GM12878 (cell line): ENCODE results near the gene SECISBP2. TPM values are rescaled to one million over a fixed set of nuclear protein-coding genes. Genes with fewer than 3 reads are reported as not detected.

Experiments used
- ATAC-seq: fragments of 200-7000 bp; cut with Tn5 transposase; 3 replicates; pipeline ENCODE4 v1.9.1; 2020; ENCODE audit warnings: mild to moderate bottlenecking, moderate library complexity
- BruUV-seq: library from RNA; stranded (reverse); fragments of 400-500 nt; replicated peaks from 2 replicates; lab custom pipeline; 2021; lab: Mats Ljungman, UMichigan
- CTCF ChIA-PET: fragments of 300-600 bp; sonication (Branson Sonifier 250); formaldehyde crosslinking; extraction: SDS; loops from one replicate; lab custom pipeline; 2021; ENCODE audit warnings: inconsistent platforms; lab: Yijun Ruan, JAX
- POLR2A ChIA-PET: fragments of 350-600 bp; formaldehyde crosslinking; extraction: SDS; loops from one replicate; lab custom pipeline; 2021; ENCODE audit warnings: inconsistent platforms; lab: Charles Lee
- RAD21 ChIA-PET: fragments of 300-600 bp; sonication (Branson Sonifier 250); formaldehyde crosslinking; loops from one replicate; lab custom pipeline; 2023; ENCODE audit warnings: antibody characterized with exemption; ENCODE audit not compliant: unreplicated experiment; lab: Charles Lee
- SMC1A ChIA-PET: fragments of 300-600 bp; sonication (Branson Sonifier 250); formaldehyde crosslinking; loops from one replicate; lab custom pipeline; 2023; ENCODE audit not compliant: unreplicated experiment, uncharacterized antibody; lab: Charles Lee
- DNase-seq: peaks from one replicate; pipeline ENCODE4 v3.0.0-alpha.2; 2011; ENCODE audit warnings: low read depth, low spot score
- FAIRE-seq: peaks from 3 replicates; lab custom pipeline; 2011; peaks lifted over from hg19 to GRCh38; lab: Jason Lieb, UNC
- H2AFZ ChIP-seq: 2 replicates; pipeline ENCODE4 v1.6.0; 2011; ENCODE audit warnings: low read depth, low read length, control low read depth; ENCODE audit not compliant: control insufficient read depth
- H3K27ac ChIP-seq: 2 replicates; pipeline ENCODE4 v1.5.1; 2011; ENCODE audit warnings: control low read depth; ENCODE audit not compliant: control insufficient read depth, insufficient read depth
- H3K27me3 ChIP-seq, 2 experiments: replicated peaks in 1 of 2; 2 replicates each; pipeline versions ENCODE4 v1.6.0 to v1.6.1; 2011; ENCODE audit warnings: low read length in 1 of 2; ENCODE audit not compliant: control insufficient read depth in 2 of 2, insufficient read depth in 2 of 2
- H3K36me3 ChIP-seq, 2 experiments: 2 replicates each; pipeline ENCODE4 v1.5.1; 2011; ENCODE audit warnings: low read length in 1 of 2; ENCODE audit not compliant: control insufficient read depth in 2 of 2, insufficient read depth in 2 of 2
- H3K4me1 ChIP-seq: 2 replicates; pipeline ENCODE4 v1.6.1; 2011; ENCODE audit warnings: mild to moderate bottlenecking, low read length, moderate library complexity, mixed read lengths; ENCODE audit not compliant: control insufficient read depth, insufficient read depth
- H3K4me2 ChIP-seq: 2 replicates; pipeline ENCODE4 v1.6.0; 2011; ENCODE audit warnings: control low read depth; ENCODE audit not compliant: control insufficient read depth, insufficient read depth
- H3K4me3 ChIP-seq: fragments of 200-600 bp; sonication (generic); 2 replicates; pipeline ENCODE4 v1.5.1; 2016
- H3K79me2 ChIP-seq: 2 replicates; pipeline ENCODE4 v1.6.0; 2011; ENCODE audit warnings: low read length; ENCODE audit not compliant: control insufficient read depth, insufficient read depth
- H3K9ac ChIP-seq: 2 replicates; pipeline ENCODE4 v1.8.0; 2011; ENCODE audit warnings: low read length, control low read depth, mixed read lengths; ENCODE audit not compliant: control insufficient read depth, insufficient read depth
- H3K9me3 ChIP-seq: replicated peaks from 3 replicates; pipeline ENCODE4 v1.5.1; 2011; ENCODE audit warnings: mild to moderate bottlenecking, low read length; ENCODE audit not compliant: control insufficient read depth, insufficient read depth
- H4K20me1 ChIP-seq: 2 replicates; pipeline ENCODE4 v1.6.0; 2011; ENCODE audit not compliant: control insufficient read depth, insufficient read depth
- DPF2 ChIP-seq: fragments of 450-650 bp; IDR thresholded peaks from 2 replicates; pipeline ENCODE4 v1.6.1; 2017; ENCODE audit warnings: mild to moderate bottlenecking
- EED ChIP-seq: sonication (generic); IDR thresholded peaks from 2 replicates; pipeline ENCODE4 v1.6.1; 2016; ENCODE audit warnings: antibody characterized with exemption, low read depth
- MYB ChIP-seq: fragments of 150-350 bp; IDR thresholded peaks from 2 replicates; pipeline ENCODE4 v1.6.1; 2014; ENCODE audit warnings: mild to moderate bottlenecking, low read depth, low read length, borderline replicate concordance
- PKNOX1 ChIP-seq: fragments of 450-650 bp; IDR thresholded peaks from 2 replicates; pipeline ENCODE4 v1.6.1; 2016; ENCODE audit warnings: mild to moderate bottlenecking
- POLR2A ChIP-seq: IDR thresholded peaks from 2 replicates; pipeline ENCODE4 v1.6.1; 2011; ENCODE audit warnings: low read depth, mild to moderate bottlenecking, low read length
- REST ChIP-seq: IDR thresholded peaks from 2 replicates; pipeline ENCODE4 v1.6.1; 2012; ENCODE audit warnings: mild to moderate bottlenecking, low read depth, low read length
- SMAD5 ChIP-seq: IDR thresholded peaks from 2 replicates; pipeline ENCODE4 v1.6.1; 2016; ENCODE audit warnings: antibody characterized with exemption, low read depth
- WRNIP1 ChIP-seq: IDR thresholded peaks from 2 replicates; pipeline ENCODE4 v1.6.1; 2011; ENCODE audit warnings: low read depth, low read length, improper control_type of control experiment, borderline replicate concordance
- WGBS: methylation state at CpG from one replicate; pipeline ENCODE4 v1.1.6; 2016; ENCODE audit warnings: low lambda C conversion rate; ENCODE audit not compliant: insufficient replicate concordance, insufficient coverage; ENCODE audit errors: missing lambda C conversion rate; 5-methylcytosine and 5-hydroxymethylcytosine counted together
- in situ Hi-C: fragments of 300-500 bp; cut with MboI; formaldehyde crosslinking; loops from 9 replicates; pipeline ENCODE4 v1.14.3; 2018; ENCODE audit warnings: mixed read lengths
- intact Hi-C: fragments of 100-400 bp; cut with micrococcal nuclease; formaldehyde crosslinking; loops from one replicate; pipeline ENCODE4 v1.14.2; 2022; ENCODE audit not compliant: unreplicated experiment
- polyA plus RNA-seq, 11 experiments: library from polyadenylated mRNA; depleted of rRNA in 4 of 11; unstranded in 6 of 11; stranded (reverse) in 5 of 11; fragments of >200 nt; fragmentation: Nextera tagmentation in 4 of 11; fragmentation: Illumina TruSeq in 1 of 11; extraction: Ambion mirVana in 4 of 11; extraction: Trizol in 1 of 11; gene quantifications; 1 replicate in 1 of 11; 2 replicates in 10 of 11; pipeline versions ENCODE4 v1.2.1 to v1.2.3, GENCODE V29; 2011 to 2016; ENCODE audit warnings: inconsistent platforms in 2 of 11, missing spikeins in 2 of 11, low read depth in 1 of 11
- total RNA-seq, 4 experiments: library from RNA; depleted of rRNA in 3 of 4; stranded (reverse); fragments of >200 nt in 3 of 4; fragmentation: Illumina TruSeq in 1 of 4; extraction: Trizol in 1 of 4; gene quantifications; 2 replicates each; pipeline versions ENCODE4 v1.2.1 to v1.2.3, GENCODE V29; 2013 to 2021
- TF ChIP-seq, protein P1 (sequence below): fragments of 450-650 bp; conservative IDR thresholded peaks from 2 replicates; pipeline ENCODE4 v1.6.1; 2017; ENCODE audit warnings: mild to moderate bottlenecking, moderate library complexity

SECISBP2 gene
- total and polyA plus RNA-seq, 10 of the 15 experiments (the other 5 are each of a cell fraction or from before 2014, with no cell fraction given): 4.6 to 50.5 (median 31.9) TPM

- ChIA-PET CTCF (interaction anchor here (1.9 kb wide), 2 partner anchors 26 to 235 kb away, joined by 6 to 7 read pairs; no protein-coding TSS in a partner anchor), SMC1A (interaction anchor here (0.9 to 1.8 kb wide), 3 partner anchors 9 to 34 kb away, joined by 3 to 8 read pairs (median 4); no protein-coding TSS in a partner anchor), POLR2A (interaction anchor here (1.6 to 1.9 kb wide), 2 partner anchors 11 to 111 kb away, joined by 3 to 6 read pairs; no protein-coding TSS in a partner anchor), RAD21 (interaction anchor here (0.8 to 1.6 kb wide), 3 partner anchors 47 to 236 kb away, joined by 3 read pairs; no protein-coding TSS in a partner anchor)
- intact Hi-C loops (loop anchor here (10.0 kb wide), 1 partner anchor 181 kb away; the partner anchor contains the start of gene SEMA4D), in situ Hi-C loops (loop anchor here (25.0 kb wide), 1 partner anchor 1752 kb away; no protein-coding TSS in a partner anchor)
- Histone ChIP-seq H3K4me1 (peaks cover 8% of the 10 kb centered on the region), H3K27me3 (no peaks in the 10 kb centered on the region), H4K20me1 (peaks cover 4% of the 10 kb centered on the region; the same call in 1 of the 2 replicates), H2AFZ (no peak overlapping the region), H3K79me2 (peaks cover 86% of the 10 kb centered on the region), H3K9ac (peak overlapping the region; percentile 98), H3K9me3 (no peaks in the 10 kb centered on the region), H3K36me3 (peaks cover 2 to 9% of the 10 kb centered on the region in 2 experiments; a peak in 3 of 4 replicates), H3K4me3 (peak overlapping the region; percentile 75), H3K4me2 (peak overlapping the region; percentile 89), H3K27ac (peak overlapping the region; percentile 91; the same call in 1 of the 2 replicates)
- no peak for DNase-seq
- TF ChIP-seq POLR2A: no peak
- no peak for TF ChIP-seq PKNOX1
- TF ChIP-seq, protein P1, sequence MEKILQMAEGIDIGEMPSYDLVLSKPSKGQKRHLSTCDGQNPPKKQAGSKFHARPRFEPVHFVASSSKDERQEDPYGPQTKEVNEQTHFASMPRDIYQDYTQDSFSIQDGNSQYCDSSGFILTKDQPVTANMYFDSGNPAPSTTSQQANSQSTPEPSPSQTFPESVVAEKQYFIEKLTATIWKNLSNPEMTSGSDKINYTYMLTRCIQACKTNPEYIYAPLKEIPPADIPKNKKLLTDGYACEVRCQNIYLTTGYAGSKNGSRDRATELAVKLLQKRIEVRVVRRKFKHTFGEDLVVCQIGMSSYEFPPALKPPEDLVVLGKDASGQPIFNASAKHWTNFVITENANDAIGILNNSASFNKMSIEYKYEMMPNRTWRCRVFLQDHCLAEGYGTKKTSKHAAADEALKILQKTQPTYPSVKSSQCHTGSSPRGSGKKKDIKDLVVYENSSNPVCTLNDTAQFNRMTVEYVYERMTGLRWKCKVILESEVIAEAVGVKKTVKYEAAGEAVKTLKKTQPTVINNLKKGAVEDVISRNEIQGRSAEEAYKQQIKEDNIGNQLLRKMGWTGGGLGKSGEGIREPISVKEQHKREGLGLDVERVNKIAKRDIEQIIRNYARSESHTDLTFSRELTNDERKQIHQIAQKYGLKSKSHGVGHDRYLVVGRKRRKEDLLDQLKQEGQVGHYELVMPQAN: no peak
- TF ChIP-seq SMAD5: no peak
- TF ChIP-seq DPF2: no peak
- TF ChIP-seq WRNIP1: no peak
- no peak for TF ChIP-seq MYB
- TF ChIP-seq REST: no peak
- TF ChIP-seq EED: no peak
- no peak for FAIRE-seq
- no TSS peak for BruUV-seq
- WGBS: 4% methylated on average over 1 of the region's 1 CpG
- no peak for ATAC-seq
Measured at GRCh38 chr9:89313842-89314241, 4.5 kb upstream of the SECISBP2 start.
